Erythroblast (primary cell): ENCODE results near the gene CLASP1.

Experiments used
- GATA1 ChIP-seq: IDR thresholded peaks from 2 replicates; pipeline ENCODE4 v1.6.1; 2011; ENCODE audit warnings: low read depth, mild to moderate bottlenecking, control low read depth, low read length, moderate library complexity
- POLR2A ChIP-seq: IDR thresholded peaks from 2 replicates; pipeline ENCODE4 v1.6.1; 2011; ENCODE audit warnings: mild to moderate bottlenecking, low read length

- TF ChIP-seq POLR2A (no peak), GATA1 (no peak)
Observed at GRCh38 chr2:121351521-121352318, 297.5 kb downstream of the CLASP1 start.
